NCI-H2029 (cell line): ENCODE results near the gene KIAA1671.
A peak's percentile ranks its signal among the peaks of the same experiment; 100 is the strongest.

Experiments used
- DNase-seq: peaks from one replicate; lab custom pipeline; 2025; lab: John Stamatoyannopoulos, UW

The KIAA1671 gene

DNA sequence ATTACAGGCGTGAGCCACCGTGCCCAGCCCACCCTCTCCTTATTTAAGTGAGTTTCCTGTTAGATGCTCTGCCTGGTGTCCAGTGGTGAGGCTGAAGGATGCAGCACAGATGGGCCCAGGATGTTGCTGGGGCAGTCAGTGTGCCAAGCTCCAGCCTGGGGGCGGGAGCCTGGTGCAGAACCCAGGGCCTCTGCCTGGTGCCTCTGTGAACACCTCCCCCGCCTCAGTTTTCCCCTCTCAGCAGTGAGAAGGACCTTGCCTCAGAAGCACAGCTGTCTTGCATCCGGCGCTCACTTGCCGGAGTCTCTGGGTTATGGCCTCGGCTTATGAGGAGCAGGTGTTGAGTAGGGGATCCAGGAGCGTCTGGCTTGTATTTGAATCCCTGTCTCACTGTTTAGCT lies 116.2 kb downstream of the KIAA1671 start:
- DNase-seq = no peak

DNA sequence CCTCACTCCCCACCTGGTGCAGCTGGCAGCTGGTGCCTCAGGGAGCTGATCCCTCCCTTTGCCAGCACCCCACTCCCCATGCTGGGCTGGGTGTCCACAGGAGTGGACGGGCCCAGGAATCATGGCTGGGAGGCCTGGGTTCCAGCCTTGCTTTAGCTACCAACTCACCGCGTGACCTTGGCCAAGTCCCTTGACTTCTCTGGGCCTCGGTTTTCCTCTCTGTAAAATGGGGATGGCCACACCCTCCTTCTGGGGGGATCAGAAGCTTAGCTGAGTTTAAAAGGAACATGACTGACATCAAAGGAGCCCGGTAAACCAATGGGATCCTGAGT lies 116.9 kb downstream of the KIAA1671 start:
- no peak for DNase-seq

DNA sequence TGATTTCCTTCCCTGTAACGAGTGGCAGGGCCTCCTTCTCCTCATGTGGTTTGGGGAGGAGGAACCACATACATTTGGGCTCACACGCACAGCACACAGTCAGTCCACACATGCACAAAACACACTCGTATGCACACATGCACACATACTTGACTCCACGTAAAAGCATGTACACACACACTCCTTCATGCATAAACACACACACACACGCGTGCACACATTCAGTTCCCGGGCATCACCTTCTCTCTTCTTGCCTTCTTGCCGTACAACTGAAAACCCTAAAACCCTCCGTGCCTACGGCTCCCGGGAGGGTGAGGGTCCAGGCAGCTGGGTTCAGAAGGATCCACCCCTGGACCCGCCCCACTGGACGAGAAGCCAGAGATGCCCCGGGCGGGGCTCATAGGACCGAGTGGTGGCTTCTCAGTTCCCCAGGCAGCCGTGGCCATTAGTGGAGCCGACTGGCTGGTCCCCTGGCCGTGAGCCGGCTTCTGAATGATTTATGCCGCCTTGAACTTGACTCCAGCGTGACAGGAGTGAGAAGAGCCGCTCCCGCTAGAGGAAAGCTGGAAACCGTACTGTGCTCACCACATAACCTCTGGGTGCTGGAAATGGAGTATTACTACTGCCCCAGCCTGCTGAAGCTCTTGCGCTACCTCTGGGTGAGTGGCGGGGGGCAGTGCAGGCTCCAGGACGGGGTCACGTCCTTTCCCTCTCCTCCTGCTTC lies 117.4 kb downstream of the KIAA1671 start:
- no peak for DNase-seq

DNA sequence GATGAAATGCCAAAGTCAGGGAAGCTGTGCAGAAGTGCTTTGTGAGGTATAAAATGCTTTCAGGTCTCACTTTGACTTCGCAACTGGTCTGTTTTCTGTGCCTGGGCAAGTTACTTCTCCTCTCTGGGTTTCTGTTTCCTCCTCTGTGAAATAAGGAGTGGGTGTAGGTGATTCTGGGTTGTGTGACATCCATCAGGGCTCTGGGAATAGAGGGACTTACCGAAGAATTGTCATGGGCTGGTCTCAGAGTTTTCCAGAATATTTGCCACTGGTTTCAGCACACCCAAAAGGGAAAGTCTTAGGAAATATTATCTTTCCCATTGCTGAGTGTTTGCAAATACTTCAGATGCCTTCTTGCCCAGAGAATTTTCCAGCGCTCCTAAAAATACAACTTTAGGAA lies 118.4 kb downstream of the KIAA1671 start:
- DNase-seq = no peak

DNA sequence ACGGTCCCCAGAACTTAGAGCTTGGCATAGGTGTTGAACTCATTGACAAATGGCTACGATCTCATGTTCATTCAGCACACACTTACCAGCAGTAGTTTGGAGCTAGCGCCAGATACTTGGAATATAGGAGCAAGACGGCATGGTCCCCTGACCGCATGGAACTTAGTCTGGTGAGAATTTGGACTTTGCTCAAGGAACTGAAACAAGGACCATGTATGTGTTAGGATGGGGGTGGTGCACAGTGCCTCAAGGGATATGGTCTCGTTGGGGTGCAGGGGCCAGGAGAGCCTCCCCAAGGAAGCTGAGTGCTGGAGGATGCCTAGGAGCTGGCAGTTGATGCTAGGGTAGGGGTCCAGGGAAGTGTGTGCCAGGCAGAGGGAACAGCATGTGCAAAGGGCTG lies 119.2 kb downstream of the KIAA1671 start:
- no peak for DNase-seq

DNA sequence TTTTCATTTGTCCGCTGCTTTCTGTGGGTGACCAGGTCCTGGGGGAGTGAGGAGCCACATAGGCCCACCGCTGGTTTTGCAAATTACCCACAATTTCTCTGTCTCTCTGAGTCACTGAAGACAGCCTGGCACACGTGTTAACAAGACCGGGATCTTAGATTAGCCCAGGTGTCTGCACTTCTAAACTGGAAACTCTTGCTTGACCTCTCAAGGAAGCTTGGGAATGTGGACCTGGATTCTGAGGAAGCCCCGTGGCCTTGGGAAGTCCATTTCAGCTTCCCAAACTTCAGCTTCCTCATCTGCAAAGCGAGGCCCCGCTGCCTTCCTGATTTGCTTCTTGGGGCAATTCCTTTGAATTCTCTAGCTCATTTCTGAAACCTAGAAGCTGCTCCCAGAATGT lies 119.9 kb downstream of the KIAA1671 start:
- DNase-seq = no peak

DNA sequence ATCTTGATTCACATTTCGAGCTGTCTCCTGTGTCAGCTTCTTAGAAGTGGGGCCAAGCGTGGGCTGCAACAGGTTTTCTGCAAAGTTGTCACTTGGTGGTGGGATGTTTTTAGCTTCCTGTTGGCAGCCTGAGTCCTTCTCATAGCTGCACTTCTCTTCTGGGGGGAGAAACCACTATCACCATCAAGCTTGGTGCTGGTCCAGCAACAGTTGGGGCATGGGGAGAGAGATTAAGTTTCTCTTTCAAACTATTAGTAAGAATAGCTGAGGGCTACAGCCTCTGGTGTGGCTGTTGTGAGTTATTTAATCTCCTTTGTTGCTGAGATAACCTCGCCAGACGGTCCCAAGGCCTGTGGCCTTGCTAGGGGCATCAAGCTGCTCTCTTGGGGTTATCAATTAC lies 123.8 kb downstream of the KIAA1671 start:
- DNase-seq = no peak

DNA sequence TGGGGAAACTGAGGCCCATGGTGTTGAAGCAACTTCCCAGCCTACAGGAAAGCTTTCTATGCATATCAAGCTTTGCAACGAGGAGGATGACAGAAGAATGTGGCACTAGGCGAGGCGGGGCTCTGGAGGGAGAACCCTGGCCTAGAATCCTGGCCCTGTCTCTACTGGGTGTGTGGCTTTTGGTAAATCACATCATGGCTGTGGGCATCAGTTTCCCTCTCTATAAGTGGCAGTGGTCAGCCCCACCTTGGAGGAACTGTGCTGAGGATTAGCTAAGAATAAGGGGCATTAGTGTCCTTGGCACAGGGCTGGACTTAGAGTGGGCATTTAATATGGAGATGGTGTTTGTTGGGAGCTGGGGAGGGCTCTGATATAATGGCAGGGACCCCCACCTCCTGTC lies 124.5 kb downstream of the KIAA1671 start:
- DNase-seq = no peak

DNA sequence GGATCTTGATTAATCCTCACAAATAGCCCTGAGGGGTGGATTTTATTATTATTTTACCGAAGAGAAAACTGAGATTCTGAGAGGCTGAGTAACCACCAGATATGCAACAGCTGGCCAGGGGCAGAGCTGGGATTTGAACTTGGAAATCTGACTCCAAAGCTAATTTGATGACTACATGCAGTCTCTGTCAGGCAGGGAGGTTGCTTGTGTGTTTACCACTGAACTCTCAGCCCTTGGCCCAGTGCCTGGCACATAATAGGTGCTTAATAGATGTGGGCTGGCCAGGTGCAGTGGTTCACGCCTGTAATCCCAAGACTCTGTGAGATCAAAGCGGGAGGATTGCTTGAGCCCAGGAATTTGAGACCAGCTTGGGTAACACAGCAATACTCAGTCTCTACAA lies 125.4 kb downstream of the KIAA1671 start:
- peak; percentile 52 for DNase-seq

DNA sequence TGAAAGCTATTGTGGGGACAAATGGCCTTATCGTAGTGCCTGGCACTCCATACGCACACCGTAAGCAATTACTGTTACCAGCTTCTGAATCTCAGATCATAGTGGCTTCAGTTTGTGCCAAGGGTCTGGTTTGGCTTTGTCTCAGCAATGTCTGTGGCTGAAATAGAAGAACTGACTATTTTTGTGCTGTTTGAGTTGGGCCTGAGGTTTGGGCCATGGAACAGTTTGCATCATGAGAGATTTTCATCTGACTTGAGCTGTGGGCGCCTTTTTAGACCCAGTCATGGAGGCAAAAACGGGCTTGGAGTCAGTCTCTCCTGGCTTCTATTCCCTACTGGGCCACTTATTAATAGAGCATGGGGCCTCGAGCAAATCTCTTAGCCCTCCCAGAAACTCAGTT lies 126.1 kb downstream of the KIAA1671 start:
- DNase-seq = no peak

DNA sequence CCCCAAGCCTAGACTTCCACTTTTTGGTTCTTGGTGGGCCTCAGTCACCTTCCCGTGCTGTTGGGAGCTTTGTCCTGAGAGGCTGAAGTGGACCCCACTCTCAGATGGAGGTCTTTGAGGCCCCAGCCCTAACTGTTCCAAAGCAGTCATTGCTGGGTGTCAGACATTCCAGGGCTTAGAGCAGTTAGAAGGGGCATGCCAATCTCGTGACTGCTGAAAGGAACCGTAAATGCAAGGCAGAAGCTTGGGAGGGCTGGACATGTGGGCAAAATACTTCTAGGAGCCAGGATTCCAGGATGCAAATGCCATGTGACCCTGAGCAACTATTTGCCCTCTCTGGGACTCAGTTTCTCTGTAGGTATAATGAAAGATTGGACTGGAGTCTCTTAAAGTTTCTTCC lies 128.3 kb downstream of the KIAA1671 start:
- DNase-seq = no peak

DNA sequence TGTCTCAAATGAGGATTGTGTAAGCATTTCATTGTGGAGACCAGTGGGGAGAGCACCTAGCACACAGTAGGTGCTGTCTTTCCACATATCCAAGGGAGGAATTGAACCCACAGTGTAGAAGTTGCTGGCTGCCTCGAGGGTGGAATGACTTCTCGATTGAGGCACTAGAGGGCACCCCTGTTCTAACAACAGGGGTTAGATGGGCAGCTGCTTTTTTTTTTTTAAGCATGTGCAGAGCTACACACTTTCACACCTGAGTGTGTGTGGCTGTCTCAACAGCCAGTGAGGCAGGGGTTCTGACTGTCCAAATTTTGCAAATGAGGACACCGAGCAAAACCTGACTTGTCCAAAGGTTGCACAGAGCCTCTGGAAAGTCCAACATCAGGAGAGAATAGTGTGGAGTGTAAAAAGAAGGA lies 128.9 kb downstream of the KIAA1671 start:
- DNase-seq = peak; percentile 22

DNA sequence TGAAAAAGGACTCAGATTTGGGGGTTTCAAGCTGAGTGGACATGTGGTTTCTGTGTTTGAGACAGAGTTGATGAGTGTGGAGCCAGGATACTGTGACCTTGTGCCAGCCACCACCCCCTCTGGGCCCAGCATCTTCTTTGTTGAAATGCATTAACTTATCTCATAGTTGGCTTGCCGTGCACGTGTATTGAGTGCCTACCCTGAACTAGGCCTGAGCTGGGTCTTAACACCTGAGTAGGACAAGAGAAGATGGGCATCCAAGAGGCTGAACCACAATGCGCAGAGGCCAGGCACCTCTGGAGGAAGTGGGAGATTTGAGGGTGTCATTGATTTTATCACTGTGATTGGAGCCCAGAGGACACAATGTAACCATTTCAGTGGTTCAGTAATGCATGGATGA lies 129.6 kb downstream of the KIAA1671 start:
- DNase-seq = no peak

DNA sequence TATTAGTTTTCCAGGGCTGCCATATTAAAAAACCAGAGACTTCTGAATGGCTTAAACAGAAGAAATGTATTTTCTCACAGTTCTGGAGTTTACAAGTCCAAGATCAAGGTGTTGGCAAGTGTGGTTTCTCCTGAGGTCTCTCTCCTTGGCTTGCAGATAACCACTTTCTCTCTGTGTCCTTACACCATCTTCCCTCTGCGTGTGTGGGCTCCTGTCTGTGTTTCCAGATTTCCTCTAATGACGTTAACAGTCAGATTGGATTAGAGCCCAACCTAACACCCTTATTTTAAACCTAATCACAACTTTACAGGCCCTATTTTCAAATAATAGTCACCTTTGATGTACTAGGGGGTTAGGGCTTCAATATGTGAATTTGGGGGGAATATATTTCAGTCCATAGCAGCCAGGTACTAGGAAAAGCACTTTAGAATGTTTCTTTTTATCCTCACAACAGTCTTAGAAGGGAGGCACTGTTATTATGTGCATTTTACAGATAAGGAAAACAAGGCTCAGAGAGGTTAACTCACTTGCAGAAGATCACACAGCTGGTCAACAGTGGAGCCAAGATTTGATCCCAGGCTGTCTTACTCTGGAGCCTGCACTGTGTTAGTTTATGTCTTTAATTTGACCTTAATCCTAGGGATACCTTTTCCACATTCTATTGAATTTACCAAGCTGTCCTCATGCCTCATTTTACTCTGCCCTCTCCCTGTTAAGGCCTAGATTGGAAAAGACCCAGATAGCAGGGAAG lies 130.7 kb downstream of the KIAA1671 start:
- DNase-seq = no peak

DNA sequence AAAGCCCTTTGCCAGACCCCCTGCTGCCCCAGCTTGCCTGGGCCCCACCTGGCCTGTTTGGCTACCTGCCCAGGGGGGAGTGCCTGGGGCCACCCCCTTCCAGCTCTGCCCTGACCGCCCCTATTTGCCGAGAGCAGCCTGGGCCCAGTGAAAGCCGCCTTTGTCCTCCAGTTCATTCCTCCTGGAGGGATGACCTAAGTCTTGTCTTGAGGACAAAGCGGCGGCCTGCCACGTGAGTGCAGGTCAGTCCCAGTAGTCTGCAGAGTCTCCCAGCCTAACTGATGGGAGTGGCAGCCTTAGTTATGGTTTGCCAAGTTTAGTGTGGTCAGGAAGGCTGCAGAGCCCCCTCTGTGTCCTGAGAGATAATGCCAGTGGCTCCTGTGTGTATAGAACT lies 131.3 kb downstream of the KIAA1671 start:
- no peak for DNase-seq

DNA sequence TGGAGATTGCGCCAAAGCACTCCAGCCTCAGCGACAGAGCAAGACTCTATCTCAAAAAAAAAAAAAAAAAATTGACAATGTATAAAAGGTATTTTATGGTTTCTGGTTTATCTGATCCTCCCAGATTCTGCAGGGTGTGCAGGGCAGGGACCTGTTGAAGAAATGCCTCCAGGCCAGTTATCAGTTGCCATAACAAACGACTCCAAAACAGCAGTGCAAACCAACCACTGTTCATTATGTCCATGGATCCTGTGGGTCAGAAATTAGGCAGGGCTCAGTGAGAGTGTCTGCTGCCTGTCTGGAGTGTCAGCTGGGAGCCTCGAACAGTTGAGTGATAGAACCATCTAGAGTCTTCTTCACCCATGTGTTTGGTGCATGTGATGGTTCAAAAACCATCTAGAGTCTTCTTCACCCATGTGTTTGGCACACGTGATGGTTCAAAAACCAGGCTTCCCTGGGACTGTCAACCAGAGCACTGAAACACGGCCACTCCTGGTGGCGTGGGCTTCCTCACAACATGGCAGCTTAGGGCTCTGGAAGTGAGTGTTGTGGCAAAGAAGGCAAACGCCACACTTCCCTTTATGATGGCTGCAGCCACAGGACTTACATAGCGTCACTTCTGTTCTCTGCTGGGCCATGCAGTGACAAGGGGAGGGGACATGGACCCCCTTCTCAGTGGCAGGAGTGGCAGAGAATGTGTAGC lies 132.0 kb downstream of the KIAA1671 start:
- no peak for DNase-seq

DNA sequence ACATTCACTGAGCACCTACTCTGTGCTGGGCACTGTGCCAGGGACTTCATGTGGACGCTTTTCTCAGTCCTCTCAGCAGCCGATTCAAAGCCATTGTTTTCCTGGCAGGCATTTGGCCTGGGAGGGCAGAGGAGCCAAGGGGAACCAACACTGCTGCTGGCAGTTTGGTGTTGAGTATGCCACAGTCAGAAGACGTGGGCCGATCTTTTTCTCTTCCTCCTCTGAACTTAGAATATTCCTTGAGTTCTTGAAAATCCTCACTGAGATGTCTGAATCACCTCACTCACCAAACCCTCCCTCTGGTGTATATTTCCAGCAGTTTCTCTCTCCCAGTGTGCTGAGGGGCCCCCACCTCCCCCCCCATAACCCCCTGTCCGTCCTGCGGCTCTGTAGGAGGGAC lies 132.6 kb downstream of the KIAA1671 start:
- DNase-seq = peak; percentile 22

DNA sequence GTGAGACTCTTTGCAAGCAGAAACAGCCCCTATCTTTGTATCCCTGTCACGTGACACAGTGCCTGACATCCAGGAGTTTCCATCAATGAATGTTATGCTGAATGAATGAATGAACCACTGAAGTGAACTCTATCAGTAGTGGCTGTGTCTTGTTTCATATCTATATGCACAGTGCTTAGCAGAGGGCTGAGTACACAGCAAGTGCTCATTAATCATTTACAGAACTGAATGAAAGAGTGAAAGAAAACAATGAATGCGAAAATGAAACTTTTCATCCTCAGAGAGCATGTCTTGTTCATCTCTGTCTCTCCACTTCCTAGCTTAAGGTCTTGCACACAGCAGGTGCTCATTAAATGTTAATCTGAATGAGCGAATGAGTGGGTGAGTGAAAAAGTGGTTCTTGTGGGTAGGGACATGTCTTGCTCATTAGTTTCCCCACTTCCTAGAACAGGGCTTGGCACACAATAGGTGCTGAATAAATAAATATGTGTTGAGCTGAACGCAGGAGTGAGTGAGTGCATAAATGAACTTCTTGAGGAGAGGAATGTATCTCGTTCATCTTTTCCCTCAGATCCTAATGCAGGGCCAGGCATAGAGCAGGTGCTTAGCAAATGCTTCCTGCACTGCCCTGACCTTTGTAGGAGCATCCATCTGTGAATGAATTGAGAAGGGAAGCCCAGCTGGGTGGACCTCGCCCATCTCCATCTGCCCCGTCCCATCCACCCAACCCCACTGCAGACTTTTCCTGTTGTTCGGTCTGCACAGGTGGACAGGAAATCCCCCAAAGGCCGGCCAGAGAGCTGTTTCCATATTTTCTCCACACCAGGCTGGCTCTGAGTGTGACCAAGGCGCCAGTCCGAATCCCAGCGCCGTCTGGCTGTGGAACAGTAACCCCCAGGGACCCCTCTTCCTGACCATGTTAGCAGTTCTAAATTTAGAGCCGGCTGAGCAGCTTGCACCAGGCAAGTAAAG lies 133.7 kb downstream of the KIAA1671 start:
- no peak for DNase-seq

DNA sequence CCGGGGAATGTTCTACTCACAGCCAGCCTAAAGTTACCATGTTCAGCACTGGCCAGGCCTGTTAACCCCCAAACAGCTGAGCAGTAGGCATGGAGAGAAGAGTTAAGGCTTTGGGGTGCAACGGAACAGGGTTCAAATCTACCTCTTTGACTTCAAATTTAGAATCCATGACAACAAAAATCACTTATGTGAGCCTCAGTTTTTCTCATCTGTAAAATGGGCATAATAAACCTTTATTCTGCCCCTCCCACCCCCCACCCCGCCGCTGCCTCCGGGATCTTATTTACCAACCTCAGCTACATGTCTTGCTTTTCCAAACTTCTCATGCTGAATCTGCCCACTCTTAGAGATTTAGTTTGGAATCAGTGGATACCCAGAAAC lies 134.4 kb downstream of the KIAA1671 start:
- no peak for DNase-seq

DNA sequence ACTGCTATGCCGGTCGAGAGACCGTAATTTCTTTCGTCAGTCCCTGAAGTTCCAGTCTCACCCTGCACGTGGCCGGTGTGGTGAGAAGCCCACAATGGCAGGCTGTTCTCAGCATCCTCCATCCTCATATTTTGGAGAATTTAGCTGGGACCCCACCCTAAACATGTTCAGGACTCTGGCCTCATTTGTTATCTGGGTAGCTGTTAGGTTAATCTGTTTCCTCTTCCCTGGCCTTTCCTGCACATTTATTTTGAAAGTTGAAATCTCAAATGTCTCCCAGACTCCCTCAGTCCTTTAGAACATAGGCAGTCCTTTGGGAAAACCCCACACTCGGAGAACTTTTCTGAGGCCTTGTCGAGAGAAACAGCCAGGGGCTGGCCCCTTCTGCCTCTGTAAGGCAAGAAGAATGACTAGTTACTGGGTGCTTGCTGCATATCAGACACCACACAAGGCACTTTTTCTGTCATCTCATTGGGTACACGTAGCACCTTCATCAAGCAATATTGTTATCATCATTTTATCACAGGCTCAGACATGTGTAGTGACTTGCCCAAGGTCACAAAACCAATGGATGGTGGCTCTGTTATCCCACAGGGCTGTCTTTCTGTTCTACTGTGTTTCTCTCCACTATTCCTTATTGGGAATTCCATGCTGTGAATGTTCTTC lies 137.8 kb downstream of the KIAA1671 start:
- no peak for DNase-seq

DNA sequence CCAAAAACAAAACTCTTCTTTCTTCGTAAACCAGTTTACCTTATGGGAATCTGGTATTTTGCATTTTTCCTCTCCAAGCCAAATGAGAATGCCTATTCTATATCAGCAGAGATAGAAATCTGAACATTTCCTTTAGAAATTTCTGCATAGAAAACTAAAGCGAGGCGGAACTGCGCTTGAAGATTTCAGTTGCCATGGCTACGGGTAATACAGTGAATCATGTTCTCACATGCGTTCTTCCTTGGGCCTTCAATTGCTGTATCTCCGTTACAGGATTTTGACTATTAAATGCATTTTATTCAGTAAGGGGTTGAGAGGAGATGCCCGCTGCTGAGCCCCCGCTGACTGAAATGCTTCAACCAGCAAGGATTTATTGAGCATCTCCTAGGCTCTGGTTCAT lies 138.9 kb downstream of the KIAA1671 start:
- no peak for DNase-seq

DNA sequence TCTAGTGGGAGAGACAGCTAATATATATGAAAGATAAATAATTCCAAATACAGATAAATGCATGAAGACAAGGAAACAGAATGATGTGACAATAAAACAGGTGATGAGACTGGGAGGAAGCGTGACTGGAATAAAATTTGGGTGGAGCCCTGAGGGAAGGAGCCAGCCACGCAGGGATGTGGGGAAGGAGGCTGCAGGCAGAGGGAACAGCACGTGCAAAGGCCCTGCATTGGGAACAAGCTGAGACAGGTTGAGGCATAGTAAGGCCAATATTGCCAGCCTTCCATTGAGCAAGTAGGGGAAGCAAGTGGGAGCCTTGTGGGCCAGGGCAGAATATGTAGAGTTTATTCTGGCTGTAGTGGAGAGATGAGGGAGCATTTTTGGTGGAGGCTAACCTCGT lies 139.6 kb downstream of the KIAA1671 start:
- DNase-seq = no peak
